HCT116 (cell line): ENCODE data around the gene MED28. TPM values are rescaled to one million over a fixed set of nuclear protein-coding genes. Genes with fewer than 3 reads are reported as not detected.

Experiments used
- ATAC-seq: fragments of 200-7000 bp; cut with Tn5 transposase; 2 replicates; pipeline ENCODE4 v1.9.1; 2020; ENCODE audit warnings: mild to moderate bottlenecking, moderate library complexity
- BruUV-seq: library from RNA; stranded (reverse); fragments of 400-500 nt; replicated peaks from 2 replicates; lab custom pipeline; 2021; lab: Mats Ljungman, UMichigan
- CTCF ChIA-PET: fragments of 300-600 bp; sonication (Branson Sonifier 250); formaldehyde crosslinking; loops from one replicate; lab custom pipeline; 2021; ENCODE audit warnings: antibody characterized with exemption; lab: Charles Lee
- POLR2A ChIA-PET: fragments of 300-600, 350-600 bp; sonication (Branson Sonifier 250); formaldehyde crosslinking; loops from one replicate; lab custom pipeline; 2021; ENCODE audit warnings: antibody characterized with exemption; lab: Charles Lee
- RAD21 ChIA-PET, 2 experiments: fragments of 300-600 bp; sonication (Branson Sonifier 250); formaldehyde crosslinking; loops; one replicate each; lab custom pipeline; 2023; ENCODE audit warnings: low total read pairs in 2 of 2; ENCODE audit not compliant: uncharacterized antibody in 2 of 2, unreplicated experiment in 2 of 2, low non-redundant PET in 1 of 2; lab: Charles Lee
- DNase-seq: peaks from one replicate; pipeline ENCODE4 v3.0.0-alpha.2; 2010; ENCODE audit warnings: low read depth, low spot score
- H2AFZ ChIP-seq: fragments of 200-600 bp; shearing (Covaris generic), sonication (generic); 2 replicates; pipeline ENCODE4 v1.6.1; 2017; ENCODE audit warnings: low read depth, mixed run types, mixed read lengths, antibody characterized with exemption, low read length; ENCODE audit not compliant: poor library complexity, severe bottlenecking
- H3K27ac ChIP-seq: 2 replicates; pipeline ENCODE4 v1.5.1; 2012; ENCODE audit warnings: low read depth, low read length
- H3K27me3 ChIP-seq: fragments of 200-600 bp; sonication (generic); 2 replicates; pipeline ENCODE4 v1.6.1; 2016; ENCODE audit warnings: mixed run types, low read length, mixed read lengths; ENCODE audit not compliant: insufficient read depth
- H3K36me3 ChIP-seq, 2 experiments: fragments of 200-500 bp in 1 of 2; fragments of 200-600 bp in 1 of 2; sonication (Bioruptor generic) in 1 of 2; sonication (generic) in 1 of 2; 2 replicates each; pipeline versions ENCODE4 v1.5.1 to v1.6.1; 2014 to 2016; ENCODE audit warnings: low read length in 2 of 2, inconsistent platforms in 1 of 2, mixed read lengths in 1 of 2, mixed run types in 1 of 2; ENCODE audit not compliant: insufficient read depth in 2 of 2, control insufficient read depth in 1 of 2
- H3K4me1 ChIP-seq, 2 experiments: fragments of 200-600 bp in 1 of 2; sonication (generic) in 1 of 2; 2 replicates each; pipeline versions ENCODE4 v1.5.1 to v1.6.1; 2012 to 2017; ENCODE audit warnings: low read length in 2 of 2, inconsistent platforms in 1 of 2, mild to moderate bottlenecking in 1 of 2, mixed read lengths in 1 of 2, mixed run types in 1 of 2, moderate library complexity in 1 of 2; ENCODE audit not compliant: insufficient read depth in 2 of 2, control insufficient read depth in 1 of 2
- H3K4me2 ChIP-seq: fragments of 200-600 bp; sonication (generic); 2 replicates; pipeline ENCODE4 v1.6.1; 2017; ENCODE audit warnings: mixed run types, low read length, mixed read lengths
- H3K4me3 ChIP-seq, 2 experiments: fragments of 200-600 bp in 1 of 2; sonication (generic) in 1 of 2; replicated peaks in 1 of 2; 2 replicates each; pipeline ENCODE4 v1.5.1; 2011 to 2016; ENCODE audit warnings: low read length in 2 of 2, control low read depth in 1 of 2, low read depth in 1 of 2, mild to moderate bottlenecking in 1 of 2, mixed read lengths in 1 of 2, mixed run types in 1 of 2
- H3K79me2 ChIP-seq: fragments of 200-600 bp; sonication (generic); 2 replicates; pipeline ENCODE4 v1.6.1; 2017; ENCODE audit warnings: mild to moderate bottlenecking, mixed run types, low read length, moderate library complexity, mixed read lengths; ENCODE audit not compliant: insufficient read depth
- H3K9ac ChIP-seq: fragments of 200-600 bp; sonication (generic); 2 replicates; pipeline ENCODE4 v1.6.1; 2016; ENCODE audit warnings: low read length, mixed read lengths
- H3K9me2 ChIP-seq: fragments of 200-600 bp; sonication (generic), shearing (Covaris generic); 2 replicates; pipeline ENCODE4 v1.6.1; 2017; ENCODE audit warnings: mixed run types, mild to moderate bottlenecking, moderate library complexity; ENCODE audit not compliant: insufficient read depth
- H3K9me3 ChIP-seq, 2 experiments: fragments of 200-500 bp in 1 of 2; fragments of 200-600 bp in 1 of 2; sonication (Bioruptor generic) in 1 of 2; sonication (generic) in 1 of 2; 2 replicates each; pipeline ENCODE4 v1.6.1; 2014 to 2017; ENCODE audit warnings: low read length in 2 of 2, mixed read lengths in 2 of 2, inconsistent platforms in 1 of 2, low read depth in 1 of 2, mild to moderate bottlenecking in 1 of 2, mixed run types in 1 of 2, moderate library complexity in 1 of 2; ENCODE audit not compliant: control insufficient read depth in 1 of 2, insufficient read depth in 1 of 2
- H4K20me1 ChIP-seq: fragments of 200-600 bp; sonication (generic), shearing (Covaris generic); 2 replicates; pipeline ENCODE4 v1.6.1; 2017; ENCODE audit warnings: mixed run types, mild to moderate bottlenecking, moderate library complexity; ENCODE audit not compliant: insufficient read depth
- CEBPB ChIP-seq: IDR thresholded peaks from 2 replicates; pipeline ENCODE4 v1.6.1; 2012; ENCODE audit warnings: low read depth
- CTCF ChIP-seq, 3 experiments: fragments of 200-600 bp in 1 of 3; sonication (generic) in 1 of 3; IDR thresholded peaks in 2 of 3; conservative IDR thresholded peaks in 1 of 3; 2 replicates each; pipeline ENCODE4 v1.5.1; 2012 to 2017; ENCODE audit warnings: low read depth in 2 of 3, low read length in 2 of 3, antibody characterized with exemption in 1 of 3, borderline replicate concordance in 1 of 3, control low read depth in 1 of 3, mild to moderate bottlenecking in 1 of 3, mixed read lengths in 1 of 3, mixed run types in 1 of 3, moderate library complexity in 1 of 3; ENCODE audit not compliant: insufficient read depth in 1 of 3
- EGR1 ChIP-seq: IDR thresholded peaks from 2 replicates; pipeline ENCODE4 v1.6.1; 2012; ENCODE audit warnings: low read depth
- SP1 ChIP-seq: IDR thresholded peaks from 2 replicates; pipeline ENCODE4 v1.6.1; 2012; ENCODE audit warnings: low read depth
- YY1 ChIP-seq: IDR thresholded peaks from 2 replicates; pipeline ENCODE4 v1.6.1; 2011; ENCODE audit warnings: low read length, low read depth, moderate library complexity, mild to moderate bottlenecking; ENCODE audit not compliant: insufficient replicate concordance; ENCODE audit errors: extremely low read depth
- intact Hi-C: fragments of 100-400 bp; cut with micrococcal nuclease; formaldehyde crosslinking; loops from 2 replicates; pipeline ENCODE4 v1.10.0; 2022
- total RNA-seq: library from RNA; stranded (reverse); gene quantifications from one replicate; pipeline ENCODE4 v1.2.1, GENCODE V29; 2021; ENCODE audit not compliant: unreplicated experiment

Gene MED28
- total RNA-seq, 1 experiment from 2014 or later: 48.8 TPM

GRCh38 chr4:17583941-17584340, 30.5 kb upstream of the MED28 start:
- BruUV-seq: no TSS peak

More at GRCh38 chr4:17583941-17584340, 30.5 kb upstream of the MED28 start:
- no peak overlapping the region for H3K4me3 ChIP-seq
- no peak overlapping the region for H3K9ac ChIP-seq
- RAD21 ChIA-PET: no interaction called here
- H3K4me1 ChIP-seq: no peaks in the 10 kb centered on the region
- peaks cover 7% of the 10 kb centered on the region; the same call in 1 of the 2 replicates for H3K79me2 ChIP-seq
- H3K9me3 ChIP-seq: no peaks in the 10 kb centered on the region
- H3K27ac ChIP-seq: no peak overlapping the region
- ATAC-seq: no peak
- H3K27me3 ChIP-seq: no peaks in the 10 kb centered on the region
- H3K36me3 ChIP-seq: peaks cover 25 to 57% of the 10 kb centered on the region in 2 experiments; a peak in 3 of 4 replicates
- POLR2A ChIA-PET: no interaction called here
- no peak for DNase-seq
- H3K9me2 ChIP-seq: no peaks in the 10 kb centered on the region
- H3K4me2 ChIP-seq: no peak overlapping the region
- TF ChIP-seq CTCF (IDR thresholded peaks at IDR 0.05 in 2 of 3, conservative IDR thresholded peaks at IDR 0.05 in 1 of 3; ENCODE audit: borderline replicate concordance in 1 of 3, insufficient read depth in 1 of 3, low read depth in 2 of 3, low read length in 2 of 3): no peak
- no peak for TF ChIP-seq SP1
- TF ChIP-seq EGR1: no peak
- no peak for TF ChIP-seq CEBPB
- TF ChIP-seq YY1: no peak
- intact Hi-C loops: no loop called here
- no peaks in the 10 kb centered on the region for H4K20me1 ChIP-seq
- H2AFZ ChIP-seq: no peak overlapping the region
- CTCF ChIA-PET: no interaction called here
